ENCODE results near the gene MKRN2. TPM values are rescaled to one million over a fixed set of nuclear protein-coding genes. Genes with fewer than 3 reads are reported as not detected.

Gene MKRN2
- total and polyA plus RNA-seq, 9 of the 15 experiments (the other 6 are each of a cell fraction or from before 2014, with no cell fraction given): 29.4 to 63.2 (median 42.9) TPM

GRCh38 chr3:12557473-12558100, 700 bp downstream of the MKRN2 start (continued):
- TF ChIP-seq SMARCE1 (IDR thresholded peaks at IDR 0.05) (peak; percentile 71), POLR2A (conservative IDR thresholded peaks at IDR 0.05) (no peak), GATAD2A (IDR thresholded peaks at IDR 0.05) (no peak), CEBPG (CRISPR knock-in tag; IDR thresholded peaks at IDR 0.05) (peak; percentile 67), CEBPG (tag; conservative IDR thresholded peaks at IDR 0.05 in 1 of 2, IDR thresholded peaks at IDR 0.05 in 1 of 2) (peak; percentile 77 to 90; a peak in 3 of 4 replicates), PREB (CRISPR knock-in tag; IDR thresholded peaks at IDR 0.05) (0 out of 2 replicates have a peak, but pooled peaks have one; percentile 13), CHD1 (IDR thresholded peaks at IDR 0.05; ENCODE audit: low read length) (no peak), MLX (CRISPR knock-in tag; conservative IDR thresholded peaks at IDR 0.05) (no peak), ZNF197 (CRISPR knock-in tag; IDR thresholded peaks at IDR 0.05; ENCODE audit: low read depth) (no peak), SRSF3 (IDR thresholded peaks at IDR 0.05; ENCODE audit: insufficient read depth, low read length) (no peak), CEBPB (tag; IDR thresholded peaks at IDR 0.05) (peak; percentile 95), HDAC6 (IDR thresholded peaks at IDR 0.05; ENCODE audit: low read depth, low read length) (no peak), CBFB (CRISPR knock-in tag; IDR thresholded peaks at IDR 0.05) (0 out of 2 replicates have a peak, but pooled peaks have one; percentile 0), GABPB1 (CRISPR knock-in tag; IDR thresholded peaks at IDR 0.05) (no peak), MIER1 (IDR thresholded peaks at IDR 0.05; ENCODE audit: low read depth) (no peak), BACH1 (tag; IDR thresholded peaks at IDR 0.05) (no peak), ZNF232 (CRISPR knock-in tag; IDR thresholded peaks at IDR 0.05) (0 out of 2 replicates have a peak, but pooled peaks have one; percentile 69), BRD4 (IDR thresholded peaks at IDR 0.05) (no peak; the same call in 1 of the 2 replicates), ZNF224 (CRISPR knock-in tag; IDR thresholded peaks at IDR 0.05) (0 out of 2 replicates have a peak, but pooled peaks have one; percentile 57), SMARCA4 (IDR thresholded peaks at IDR 0.05) (peak; percentile 62), HES1 (IDR thresholded peaks at IDR 0.05; ENCODE audit: low read depth) (no peak), CBX8 (IDR thresholded peaks at IDR 0.05; ENCODE audit: borderline replicate concordance, extremely low read depth, low read depth, low read length, poor library complexity, severe bottlenecking) (no peak), RB1 (IDR thresholded peaks at IDR 0.05; ENCODE audit: low read depth) (no peak), NEUROD1 (IDR thresholded peaks at IDR 0.05; ENCODE audit: borderline replicate concordance, low read depth, low read length, partially characterized antibody) (no peak), ZBTB17 (CRISPR knock-in tag; IDR thresholded peaks at IDR 0.05) (no peak)
